Forelimb muscle (tissue), 1 donor: ENCODE measurements around the gene ZIM2. TPM values are rescaled to one million over a fixed set of nuclear protein-coding genes. Genes with fewer than 3 reads are reported as not detected.
"Not testable (repeated sequence)": the region's sequence is repeated elsewhere in the genome, so short reads cannot be mapped to it uniquely, and the experiment has no call there.

Experiments used
- DNase-seq: peaks from one replicate; pipeline ENCODE4 v3.0.0-alpha.2; 2013; ENCODE audit warnings: low read depth
- polyA plus RNA-seq: library from polyadenylated mRNA; unstranded; fragments of 120-200 nt; gene quantifications from one replicate; pipeline ENCODE4 v1.2.1, GENCODE V29; 2013; ENCODE audit not compliant: insufficient read length

Gene ZIM2
- polyA plus RNA-seq: 5.2 TPM

DNA sequence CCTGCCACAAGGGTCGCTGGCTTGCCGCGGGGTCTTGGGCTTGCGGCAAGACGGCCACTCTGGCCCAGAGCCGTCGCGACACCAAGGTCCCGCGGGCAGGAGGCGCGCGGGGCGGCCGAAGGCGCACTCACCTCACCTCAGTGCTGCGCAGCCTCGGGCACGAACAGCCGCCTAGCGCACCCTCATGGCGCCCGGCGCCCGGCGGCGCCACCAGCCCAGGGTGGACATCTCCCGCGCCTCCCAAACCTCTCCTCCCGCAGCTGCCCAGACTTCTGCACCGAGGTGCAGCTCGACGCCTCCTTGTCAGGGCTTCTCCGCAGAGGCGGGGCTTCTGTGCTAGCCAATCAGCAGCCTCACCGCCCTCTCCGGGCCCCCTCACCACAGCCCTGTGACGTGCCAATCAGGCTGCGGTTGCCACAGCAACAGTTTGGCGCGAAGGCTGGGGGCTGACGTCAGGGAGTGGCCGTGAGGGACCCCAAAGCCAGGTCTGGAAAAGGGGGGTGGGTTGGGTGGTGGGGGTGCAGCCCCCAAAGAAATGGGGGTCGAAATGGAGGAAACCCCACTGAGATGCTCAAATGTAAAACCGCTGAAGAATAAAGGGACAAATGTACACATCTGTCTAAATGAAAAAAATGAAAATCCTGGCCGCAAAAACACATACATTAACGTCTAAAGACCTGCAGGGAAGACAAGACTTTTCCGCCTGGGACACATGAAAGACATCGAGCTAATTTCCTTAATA lies at the start of gene ZIM2, which contains the start of gene PEG3:
ZIM2 (minus strand) TSS at position 276 of the 742 bp plus-strand sequence. CDS start 16,449 bp downstream, outside the sequence.
PEG3 (minus strand) TSS at position 276 of the 742 bp plus-strand sequence. CDS start 16,071 bp downstream, outside the sequence.
- peak; percentile 60 for DNase-seq

DNA sequence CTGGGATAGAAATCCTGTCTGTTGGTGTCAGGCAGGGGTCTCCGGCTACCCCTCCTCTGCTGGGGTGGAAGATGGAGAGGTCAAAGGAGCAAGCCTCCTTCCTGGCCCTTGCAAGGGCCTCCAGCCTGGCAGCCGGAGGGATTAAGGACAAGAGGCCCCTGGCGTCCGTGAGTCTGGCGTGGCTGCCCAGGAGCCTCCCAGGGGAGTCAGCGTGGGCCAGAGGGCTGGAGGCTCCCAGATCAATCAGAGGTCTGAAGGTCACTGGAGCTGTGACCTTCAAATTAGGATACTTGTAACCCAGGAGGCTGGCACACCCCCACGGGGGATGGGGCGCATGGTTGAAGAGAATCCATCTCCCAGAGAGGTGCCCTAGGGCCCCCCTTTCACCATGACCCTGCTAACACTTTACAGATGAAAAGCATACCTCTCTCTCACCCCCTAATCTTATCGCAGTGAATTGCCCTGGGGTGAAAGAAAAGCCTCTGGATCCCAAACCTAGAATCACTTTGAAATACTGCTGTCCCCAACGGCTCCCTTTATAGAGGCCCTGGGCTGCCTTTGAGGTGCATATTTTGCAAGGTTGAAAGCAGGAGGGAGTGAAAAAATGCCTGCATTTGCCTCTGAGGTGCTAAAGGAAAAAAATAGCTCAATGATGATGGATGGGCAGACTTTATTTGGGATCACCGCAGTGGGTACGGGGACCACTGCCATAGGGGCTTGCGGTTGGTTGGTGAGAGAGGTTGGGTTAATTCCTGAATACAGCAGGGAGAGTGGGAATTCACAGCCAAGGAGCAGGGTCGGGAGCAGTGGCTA lies 44.9 kb upstream of the ZIM2 start:
- DNase-seq: no peak

DNA sequence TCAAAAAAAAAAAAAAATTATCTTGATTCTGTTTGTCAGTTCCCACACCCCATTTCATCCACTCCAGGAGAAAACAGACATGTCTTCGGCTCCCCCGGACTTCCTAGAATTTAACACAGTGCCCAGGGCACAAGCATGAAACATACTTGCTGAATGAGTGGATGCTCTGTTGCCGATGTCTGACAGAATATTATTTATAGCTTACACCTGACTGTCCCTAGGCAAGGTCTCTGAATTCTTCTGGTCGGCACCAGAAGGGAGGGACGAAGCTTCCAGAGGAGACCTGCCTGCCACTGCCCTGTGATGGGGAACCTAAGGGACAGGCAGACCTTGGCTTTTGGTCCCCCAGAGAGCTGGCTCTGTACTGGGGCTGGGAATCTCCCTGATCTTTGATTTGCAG lies 43.9 kb upstream of the ZIM2 start:
- no peak for DNase-seq

DNA sequence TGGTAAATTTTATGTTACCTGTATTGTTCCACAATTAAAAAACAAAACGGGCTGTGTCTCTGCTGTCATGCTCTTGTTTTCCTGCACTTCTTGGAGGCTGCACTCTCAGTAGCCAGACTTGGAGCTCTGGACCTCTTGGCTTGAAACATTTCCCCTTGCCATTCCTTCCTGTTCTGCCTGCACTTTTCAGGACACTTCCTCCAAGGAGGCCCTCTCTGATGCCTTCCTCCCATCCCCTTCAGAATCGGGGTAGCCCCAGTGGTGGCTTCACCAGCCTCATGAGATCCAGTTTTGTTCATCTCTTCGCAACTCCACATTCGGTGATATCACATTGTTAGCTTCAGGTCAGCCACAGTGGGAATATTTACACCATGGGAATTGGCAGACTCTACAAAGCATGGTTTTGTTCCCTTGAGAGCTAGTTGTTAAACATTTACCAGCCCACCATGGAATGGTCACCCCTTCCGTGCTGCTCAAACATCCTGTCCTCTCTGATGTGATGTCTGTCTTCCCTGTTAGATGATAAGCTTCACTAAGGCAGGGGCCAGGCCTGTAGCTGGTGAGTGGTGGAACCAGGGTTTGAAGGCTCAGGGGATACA lies 40.2 kb upstream of the ZIM2 start:
- DNase-seq: no peak

DNA sequence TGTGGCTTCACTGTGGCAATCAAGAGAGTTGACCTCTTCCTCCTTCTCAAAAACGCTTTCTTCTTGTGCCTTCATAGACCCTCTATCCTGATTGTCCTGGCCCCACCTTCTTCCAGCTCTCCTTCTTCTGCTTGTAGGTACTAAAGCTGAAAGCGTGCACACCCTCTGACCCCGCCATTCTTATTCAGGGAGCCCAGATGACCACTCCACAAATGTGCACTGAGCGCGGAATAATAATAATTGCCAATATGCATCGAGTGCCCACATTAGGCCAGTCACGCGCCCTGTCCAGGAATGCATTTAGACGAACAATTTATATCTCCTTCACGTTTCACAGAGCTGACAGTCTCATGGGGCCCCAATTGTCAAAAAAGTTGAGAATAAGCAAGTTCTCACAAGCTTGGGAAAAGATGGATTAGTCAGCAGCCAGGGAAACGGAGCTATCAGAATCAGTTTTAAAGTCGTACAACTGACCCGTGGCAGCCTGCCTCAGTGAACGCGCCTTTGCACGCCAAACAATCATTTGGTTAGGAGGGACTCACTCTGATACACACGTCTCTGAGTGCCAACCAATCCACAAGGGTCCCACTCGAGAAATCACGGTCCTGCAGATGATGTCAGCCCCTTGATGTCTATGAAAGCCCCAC lies 36.7 kb upstream of the ZIM2 start:
- DNase-seq: no peak

DNA sequence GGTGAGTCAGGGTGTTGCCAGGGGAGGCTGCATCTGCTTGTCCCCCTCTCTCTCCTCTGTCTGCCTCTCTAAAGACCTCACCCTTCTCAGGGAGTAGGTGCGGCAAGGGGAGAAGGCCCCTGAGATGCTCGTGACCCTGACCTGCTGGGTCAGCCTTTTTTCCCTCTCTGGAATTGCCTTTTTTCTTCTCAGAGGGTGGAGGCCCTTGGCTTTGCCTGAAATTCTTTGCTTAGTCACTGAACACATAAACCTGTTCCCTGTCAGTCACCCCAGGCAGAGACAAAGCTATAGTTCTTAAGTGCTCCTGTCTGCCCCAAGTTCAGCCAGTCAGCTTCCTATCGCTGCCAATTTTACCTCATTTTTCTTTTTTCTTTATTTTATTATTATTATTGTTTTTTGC lies 35.2 kb upstream of the ZIM2 start:
- no peak for DNase-seq

DNA sequence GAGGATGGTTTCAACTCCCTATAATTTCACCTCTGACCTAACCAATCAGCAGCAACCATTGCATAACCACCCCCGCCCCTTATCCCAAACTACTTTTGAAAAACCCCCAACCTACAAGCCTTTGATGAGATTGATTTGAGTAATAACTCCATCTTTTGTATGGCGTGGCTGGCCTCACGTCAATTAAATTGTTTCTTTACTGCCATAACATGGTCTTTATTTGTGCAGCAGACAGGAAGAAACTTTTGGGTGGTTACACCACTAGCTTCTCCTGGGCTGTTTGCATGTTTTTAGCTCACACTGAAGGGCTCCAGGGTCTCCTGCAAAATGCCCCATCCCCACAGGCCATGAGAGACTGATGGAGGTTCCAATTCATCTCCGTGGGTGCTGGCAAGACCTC lies 34.0 kb upstream of the ZIM2 start:
- DNase-seq: no peak

DNA sequence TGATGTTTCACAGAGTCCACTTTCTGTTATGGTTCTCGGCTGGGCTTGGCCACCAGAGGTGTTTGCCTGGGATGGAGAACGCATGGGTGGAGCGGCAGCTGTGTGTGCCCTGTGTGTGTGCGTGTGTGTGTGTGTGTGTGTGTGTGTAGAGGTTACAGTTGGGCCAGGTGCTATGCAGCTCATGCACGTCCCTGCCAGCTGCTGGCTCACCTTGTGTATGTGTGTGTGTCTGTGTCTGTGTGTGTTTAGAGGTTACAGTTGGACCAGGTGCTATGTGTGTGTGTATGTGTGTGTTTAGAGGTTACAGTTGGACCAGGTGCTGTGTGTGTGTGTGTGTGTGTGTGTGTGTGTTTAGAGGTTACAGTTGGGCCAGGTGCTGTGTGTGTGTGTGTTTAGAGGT lies 33.0 kb upstream of the ZIM2 start:
- DNase-seq: no peak

DNA sequence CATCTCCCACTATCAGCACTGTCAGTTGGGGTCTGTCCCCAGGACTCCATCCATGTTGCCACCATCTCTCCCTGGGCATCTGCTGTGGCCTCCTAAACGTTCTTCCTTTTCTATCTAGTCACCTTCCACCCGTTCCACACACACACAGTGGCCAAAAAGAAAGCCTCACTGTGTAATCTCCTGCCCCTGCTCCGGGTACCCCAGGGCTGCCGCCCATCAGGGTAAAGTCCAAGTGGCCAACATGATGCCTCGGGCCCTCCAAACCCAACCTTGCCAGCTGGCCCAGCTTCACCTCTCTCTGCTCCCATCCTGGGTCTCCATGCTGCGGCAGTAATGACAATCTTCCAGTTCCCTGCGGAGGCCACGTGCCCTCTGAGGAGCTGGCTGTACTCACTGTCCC lies 29.4 kb upstream of the ZIM2 start:
- DNase-seq: no peak

DNA sequence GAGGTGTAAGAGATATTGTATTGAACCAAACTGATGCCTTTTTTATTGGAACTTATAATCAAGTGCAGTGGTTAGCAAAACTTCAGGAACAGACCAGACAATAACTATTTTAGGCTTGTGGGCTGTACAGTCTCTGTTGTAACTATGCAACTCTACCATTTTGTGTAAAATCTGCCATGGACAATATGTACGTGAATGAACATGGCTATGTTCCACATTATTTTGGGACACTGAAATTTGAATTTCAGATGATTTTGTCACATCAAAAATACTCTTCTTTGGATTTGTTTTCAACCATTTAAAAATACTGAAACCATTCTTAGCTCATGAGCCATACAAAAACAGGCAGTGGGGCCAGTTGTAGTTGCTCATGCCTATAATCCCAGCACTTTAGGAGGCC lies 27.9 kb upstream of the ZIM2 start:
- DNase-seq: no peak

DNA sequence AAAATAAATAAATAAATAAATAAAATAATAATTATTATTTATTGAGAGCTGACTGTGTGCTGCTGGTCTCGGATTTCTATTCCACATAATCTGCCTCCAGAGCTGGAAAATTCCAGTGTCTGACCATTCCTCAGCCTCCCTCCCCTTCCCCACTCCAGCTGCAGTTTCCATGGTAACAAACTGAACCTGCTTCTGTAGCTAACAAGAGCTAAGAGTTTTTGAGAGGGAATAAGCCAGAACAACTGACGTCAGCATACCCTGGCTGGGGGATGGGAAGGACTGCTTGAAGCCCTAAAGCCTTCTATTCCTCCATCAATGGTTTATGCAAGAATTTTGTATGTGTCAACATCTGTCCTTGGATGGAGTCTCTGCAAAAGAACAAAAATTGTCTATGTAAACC lies 26.0 kb upstream of the ZIM2 start:
- peak; percentile 57 for DNase-seq

DNA sequence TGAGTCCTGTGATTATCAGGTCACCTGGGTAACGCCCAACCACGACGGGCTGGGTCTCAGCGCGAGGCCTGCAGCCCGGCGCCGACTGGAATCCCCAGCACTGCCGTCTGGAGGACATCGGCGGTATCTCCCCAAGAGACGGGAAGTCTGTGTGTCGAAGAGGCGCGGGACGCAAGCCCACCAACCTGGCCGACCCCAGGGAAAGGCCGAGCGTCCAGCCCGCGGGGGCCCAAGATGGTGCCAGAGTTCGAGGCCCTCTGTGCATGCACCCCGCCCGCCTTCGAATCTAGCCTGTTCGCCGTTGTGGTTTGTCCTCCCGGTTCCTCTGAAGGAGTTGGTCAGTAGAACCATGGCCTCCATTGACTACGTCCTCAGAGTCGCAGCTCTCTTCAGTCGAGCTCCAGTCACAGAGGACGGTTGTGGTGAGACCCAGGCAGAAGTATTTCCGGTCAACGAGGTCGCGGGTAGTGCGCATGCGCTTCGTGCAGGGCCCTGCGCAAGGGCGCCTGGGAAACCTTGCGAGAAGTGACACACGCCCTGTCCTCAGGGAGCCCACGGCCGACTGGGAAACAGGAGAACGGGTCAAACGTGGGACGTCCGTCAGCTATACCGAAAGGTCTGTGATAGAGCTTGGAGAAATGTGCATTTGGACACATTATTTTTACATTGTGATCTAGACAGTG lies 24.1 kb upstream of the ZIM2 start:
- no peak for DNase-seq

DNA sequence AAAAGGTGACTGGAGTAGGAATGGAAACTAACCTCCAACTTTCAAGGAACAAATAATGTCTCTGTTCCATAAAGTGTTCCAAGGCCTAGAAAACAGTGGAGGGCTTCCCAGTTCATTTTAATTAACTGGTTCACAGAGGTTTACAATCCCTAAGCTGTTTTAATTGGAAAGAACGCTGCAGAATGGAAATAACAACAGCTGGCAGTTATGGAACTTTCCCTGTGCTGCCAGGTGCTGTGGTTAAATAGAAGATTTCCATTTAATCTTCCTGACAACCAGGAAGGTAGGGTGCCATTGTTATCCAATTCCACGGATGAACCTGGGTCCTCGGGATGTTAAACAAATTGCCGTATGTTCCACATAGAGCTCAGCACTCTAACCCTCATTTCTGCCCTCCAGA lies 22.2 kb upstream of the ZIM2 start:
- DNase-seq: no peak

DNA sequence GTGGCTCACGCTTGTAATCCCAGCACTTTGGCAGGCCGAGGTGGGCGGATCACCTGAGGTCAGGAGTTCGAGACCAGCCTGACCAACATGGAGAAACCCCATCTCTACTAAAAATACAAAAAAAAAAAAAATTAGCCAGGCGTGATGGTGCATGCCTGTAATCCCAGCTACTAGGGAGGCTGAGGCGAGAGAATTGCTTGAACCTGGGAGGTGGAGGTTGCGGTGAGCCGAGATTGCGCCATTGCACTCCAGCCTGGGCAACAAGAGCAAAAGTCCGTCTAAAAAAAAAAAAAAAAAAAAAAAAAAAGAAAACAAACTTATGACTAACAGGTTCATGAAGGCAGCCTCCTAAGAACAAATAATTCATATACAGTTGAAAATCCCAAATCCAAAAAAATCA lies 19.9 kb upstream of the ZIM2 start:
- not testable (repeated sequence) for DNase-seq

DNA sequence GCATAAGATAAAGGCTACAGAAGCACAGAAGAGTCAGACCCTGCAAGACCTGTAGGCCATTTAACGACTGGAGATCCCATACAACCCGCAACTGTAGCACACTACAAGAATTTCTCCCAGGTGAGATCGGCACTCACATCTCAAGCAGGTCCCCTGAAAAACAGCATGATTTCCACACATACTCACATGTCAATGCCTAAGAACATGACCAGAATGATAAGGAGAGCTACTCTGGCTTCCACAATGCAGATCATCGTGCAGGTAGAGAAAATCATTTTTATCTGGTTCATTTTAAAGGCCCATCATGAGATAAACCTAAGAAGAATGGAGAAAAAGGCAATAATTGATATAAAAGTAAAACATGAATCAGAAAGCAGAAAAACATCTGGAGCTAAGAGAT lies 17.5 kb upstream of the ZIM2 start:
- no peak for DNase-seq

DNA sequence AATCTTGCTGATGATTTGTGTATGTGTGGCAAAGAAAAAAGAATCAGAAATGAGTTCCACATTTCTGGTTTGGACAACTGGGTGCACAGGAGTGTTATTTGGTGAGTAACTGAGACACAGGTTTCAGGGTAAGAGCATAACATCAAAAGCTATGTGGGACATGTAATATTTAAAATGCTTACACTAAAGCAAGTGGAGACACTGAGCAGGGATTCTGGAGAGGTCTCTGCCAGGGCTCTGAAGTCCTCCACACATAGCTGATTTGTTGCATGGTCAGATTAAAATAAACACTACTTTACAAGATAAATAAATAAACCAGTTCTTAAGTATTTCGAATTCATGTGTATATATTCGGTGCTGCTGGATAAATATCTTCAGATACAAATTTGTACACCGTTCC lies 16.3 kb upstream of the ZIM2 start:
- DNase-seq: no peak

DNA sequence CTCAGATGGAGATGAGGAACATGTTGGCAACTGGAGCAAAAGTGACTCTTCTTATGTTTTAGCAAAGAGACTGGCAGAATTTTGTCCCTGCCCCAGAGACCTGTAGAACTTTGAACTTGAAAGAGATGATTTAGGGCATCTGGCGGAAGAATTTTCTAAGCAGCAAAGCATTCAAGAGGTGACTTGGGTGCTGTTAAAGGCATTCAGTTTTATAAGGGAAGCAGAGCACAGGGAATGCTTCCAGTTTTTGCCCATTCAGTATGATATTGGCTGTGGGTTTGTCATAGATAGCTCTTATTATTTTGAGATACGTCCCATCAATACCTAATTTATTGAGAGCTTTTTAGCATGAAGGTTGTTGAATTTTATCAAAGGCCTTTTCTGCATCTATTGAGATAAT lies 11.8 kb upstream of the ZIM2 start:
- not testable (repeated sequence) for DNase-seq

DNA sequence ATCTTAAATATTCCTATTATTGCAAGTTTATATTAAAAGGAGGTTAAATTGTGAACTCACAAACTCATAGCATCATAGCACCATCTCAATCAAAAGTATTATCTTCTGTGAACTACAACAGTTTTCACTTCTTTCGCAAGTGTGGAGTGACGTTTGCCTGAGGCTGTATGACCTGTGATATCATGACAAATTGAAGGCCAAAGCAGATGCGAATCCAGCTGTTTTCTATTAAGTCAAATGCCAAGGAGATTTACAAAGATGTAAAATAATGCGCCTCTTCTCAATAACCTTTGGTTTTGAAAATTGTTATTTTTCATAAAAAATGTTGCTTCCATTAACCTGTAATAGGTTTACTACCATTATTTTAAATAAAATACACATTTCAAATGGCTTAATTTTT lies 7.6 kb upstream of the ZIM2 start:
- no peak for DNase-seq

DNA sequence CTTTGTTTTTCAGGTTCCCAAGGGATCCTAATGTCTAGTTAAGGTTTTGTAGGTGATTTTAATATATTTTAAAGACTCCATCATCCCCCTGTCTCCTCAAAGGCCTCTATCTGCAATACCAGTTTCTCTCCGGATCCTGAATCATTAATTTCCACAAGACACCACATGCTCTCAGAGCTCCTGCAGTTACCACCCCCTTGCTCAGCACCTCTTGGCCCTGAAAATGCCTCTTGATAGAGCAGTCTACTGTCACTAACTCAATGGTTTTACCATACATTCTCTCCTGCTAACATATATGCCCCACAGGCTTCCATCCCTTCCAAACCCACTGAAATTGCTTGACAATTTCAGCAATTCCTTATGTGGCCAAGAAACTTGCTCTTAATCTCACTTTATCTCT lies 1.9 kb upstream of the ZIM2 start:
- DNase-seq: no peak

DNA sequence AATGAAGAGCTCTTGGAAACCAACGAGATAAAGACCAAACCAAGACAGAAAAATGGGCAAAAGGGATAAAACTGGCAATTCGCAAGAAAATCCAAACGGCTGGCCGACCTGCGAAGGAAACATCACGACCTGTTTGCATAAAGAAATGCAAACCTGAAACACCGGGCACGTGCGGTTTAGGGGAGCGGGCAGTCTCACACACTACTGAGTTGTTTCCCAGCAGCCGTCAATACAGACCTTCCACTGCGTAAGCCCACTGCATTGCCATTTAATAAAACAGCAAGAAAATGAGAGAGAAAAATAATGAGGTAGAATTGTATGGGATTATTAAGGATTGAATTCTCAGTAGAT lies 642 bp upstream of the ZIM2 start:
- DNase-seq: no peak

DNA sequence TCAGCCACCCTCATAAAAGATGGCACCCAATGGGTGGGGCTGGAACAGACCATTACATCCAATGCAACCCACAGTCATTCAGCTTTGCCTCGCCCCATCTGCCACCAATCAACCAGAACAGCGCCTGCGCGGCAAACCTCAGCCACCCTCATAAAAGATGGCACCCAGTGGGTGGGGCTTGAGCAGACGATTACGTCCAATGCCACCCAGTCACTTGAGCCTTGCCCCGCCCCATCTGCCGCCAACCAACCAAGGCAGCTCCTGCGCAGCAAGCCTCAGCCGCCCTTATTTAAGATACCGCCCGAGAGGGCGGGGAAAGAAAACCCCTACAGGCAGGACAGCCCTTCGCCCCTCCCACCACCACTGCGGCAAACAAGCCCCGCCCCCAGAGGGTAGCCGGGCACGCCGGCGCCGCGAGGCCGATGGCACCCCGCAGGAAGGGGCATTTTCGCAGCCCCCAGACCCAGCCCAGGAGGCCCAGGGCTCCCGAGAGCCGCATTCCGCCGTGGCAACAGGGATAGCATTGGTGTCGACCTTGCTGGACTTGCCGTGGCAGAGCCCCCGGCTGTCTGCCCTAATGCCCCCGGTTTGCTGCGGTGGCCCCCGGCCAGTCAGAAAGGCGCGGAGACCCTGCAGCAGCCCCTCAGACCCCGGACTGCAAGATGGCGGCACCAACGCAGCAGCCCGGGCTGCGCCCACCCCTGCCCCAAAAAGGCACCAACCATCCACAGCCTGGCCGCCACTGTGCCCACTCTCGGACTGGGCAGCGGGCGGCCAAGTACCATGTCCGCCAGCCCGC lies 675 bp downstream of the ZIM2 start:
- DNase-seq: peak; percentile 86
